A549 (cell line): ENCODE data around the gene KCNH2. TPM values are rescaled to one million over a fixed set of nuclear protein-coding genes. Genes with fewer than 3 reads are reported as not detected.

Experiments
- ATAC-seq, 2 experiments: fragments of 200-7000 bp in 1 of 2; fragments of >200 bp in 1 of 2; cut with Nextera tagmentation in 1 of 2; cut with Tn5 transposase in 1 of 2; 3 replicates each; pipeline versions ENCODE4 v1.8.0 to v1.9.1; 2018 to 2020; ENCODE audit warnings: mild to moderate bottlenecking in 1 of 2, moderate library complexity in 1 of 2
- CTCF ChIA-PET: fragments of 300-600 bp; sonication (Branson Sonifier 250); formaldehyde crosslinking; extraction: SDS; loops from one replicate; lab custom pipeline; 2021; ENCODE audit warnings: antibody characterized with exemption, inconsistent platforms; lab: Yijun Ruan, JAX
- POLR2A ChIA-PET: fragments of 350-600 bp; formaldehyde crosslinking; extraction: SDS; loops from one replicate; lab custom pipeline; 2021; ENCODE audit warnings: antibody characterized with exemption, inconsistent platforms; lab: Yijun Ruan, JAX
- DNase-seq, 2 experiments: peaks; one replicate each; pipeline versions ENCODE4 v3.0.0 to v3.0.0-alpha.2; 2011 to 2016; ENCODE audit warnings: low read depth in 1 of 2, low spot score in 1 of 2
- FAIRE-seq: peaks from 2 replicates; lab custom pipeline; 2011; peaks lifted over from hg19 to GRCh38; lab: Jason Lieb, UNC
- H3K27ac ChIP-seq, 2 experiments: fragments of >200 bp; sonication (Bioruptor Twin); formaldehyde crosslinking; 3 replicates each; pipeline ENCODE4 v1.5.1; 2016 to 2017
- H3K4me1 ChIP-seq: fragments of >200 bp; sonication (Bioruptor Twin); formaldehyde crosslinking; 3 replicates; pipeline ENCODE4 v1.6.1; 2016
- H3K4me2 ChIP-seq: fragments of >200 bp; sonication (Bioruptor Twin); formaldehyde crosslinking; 3 replicates; pipeline ENCODE4 v1.6.1; 2016
- H3K4me3 ChIP-seq: fragments of >200 bp; sonication (Bioruptor Twin); formaldehyde crosslinking; 3 replicates; pipeline ENCODE4 v1.5.1; 2016
- H3K9me3 ChIP-seq: fragments of >200 bp; sonication (Bioruptor Twin); formaldehyde crosslinking; 3 replicates; pipeline ENCODE4 v1.6.1; 2016
- CBX2 ChIP-seq: fragments of 200-600 bp; sonication (generic); IDR thresholded peaks from 2 replicates; pipeline ENCODE4 v1.6.1; 2016; ENCODE audit warnings: low read depth, mild to moderate bottlenecking, borderline replicate concordance
- EHF ChIP-seq: fragments of 250-450 bp; sonication (Bioruptor Pico); IDR thresholded peaks from 2 replicates; pipeline ENCODE4 v1.5.0; 2020; ENCODE audit warnings: mild to moderate bottlenecking
- GATA3 ChIP-seq: IDR thresholded peaks from 2 replicates; pipeline ENCODE4 v1.6.1; 2012; ENCODE audit warnings: borderline replicate concordance
- HDAC2 ChIP-seq: fragments of 200-600 bp; sonication (generic); IDR thresholded peaks from 2 replicates; pipeline ENCODE4 v1.6.1; 2016
- HEYL ChIP-seq: fragments of 250-450 bp; sonication (Bioruptor Pico); IDR thresholded peaks from 2 replicates; pipeline ENCODE4 v1.8.0; 2021; ENCODE audit warnings: mild to moderate bottlenecking, moderate library complexity
- HOXA7 ChIP-seq: fragments of 250-450 bp; sonication (Bioruptor Pico); IDR thresholded peaks from 2 replicates; pipeline ENCODE4 v1.5.0; 2020; ENCODE audit warnings: mild to moderate bottlenecking, moderate library complexity
- HOXB13 ChIP-seq: fragments of 250-450 bp; sonication (Bioruptor Pico); IDR thresholded peaks from 2 replicates; pipeline ENCODE4 v1.5.0; 2020; ENCODE audit warnings: low read depth, mild to moderate bottlenecking, moderate library complexity
- HOXB5 ChIP-seq: fragments of 250-450 bp; sonication (Bioruptor Pico); IDR thresholded peaks from 2 replicates; pipeline ENCODE4 v1.5.0; 2020; ENCODE audit warnings: mild to moderate bottlenecking, moderate library complexity
- KDM5A ChIP-seq: fragments of 200-600 bp; sonication (generic); IDR thresholded peaks from 2 replicates; pipeline ENCODE4 v1.6.1; 2016; ENCODE audit warnings: antibody characterized with exemption, mild to moderate bottlenecking
- MAFK ChIP-seq: fragments of 450-650 bp; IDR thresholded peaks from 2 replicates; pipeline ENCODE4 v1.6.1; 2014; ENCODE audit not compliant: partially characterized antibody
- MAX ChIP-seq: IDR thresholded peaks from 2 replicates; pipeline ENCODE4 v1.6.1; 2012
- NFE2L2 ChIP-seq: fragments of 150-350 bp; conservative IDR thresholded peaks from 2 replicates; pipeline ENCODE4 v1.6.1; 2014; ENCODE audit warnings: low read length
- RARB ChIP-seq: fragments of 250-450 bp; sonication (Bioruptor Pico); IDR thresholded peaks from 2 replicates; pipeline ENCODE4 v1.8.0; 2021; ENCODE audit warnings: mild to moderate bottlenecking, moderate library complexity
- USF2 ChIP-seq: fragments of 450-650 bp; IDR thresholded peaks from 2 replicates; pipeline ENCODE4 v1.6.1; 2014; ENCODE audit warnings: antibody characterized with exemption
- ZC3H11A ChIP-seq: fragments of 450-650 bp; IDR thresholded peaks from 2 replicates; pipeline ENCODE4 v1.6.1; 2014; ENCODE audit warnings: antibody characterized with exemption, mild to moderate bottlenecking
- ZFP36 ChIP-seq: fragments of 450-650 bp; IDR thresholded peaks from 2 replicates; pipeline ENCODE4 v1.6.1; 2014; ENCODE audit warnings: borderline replicate concordance; ENCODE audit not compliant: partially characterized antibody
- WGBS: methylation state at CpG from one replicate; pipeline ENCODE4 v1.1.6; 2017; ENCODE audit errors: missing lambda C conversion rate; 5-methylcytosine and 5-hydroxymethylcytosine counted together
- polyA plus RNA-seq, 4 experiments: library from polyadenylated mRNA; depleted of rRNA in 3 of 4; stranded (reverse); fragments of >200 nt; fragmentation: RNase III in 1 of 4; extraction: RNeasy Plus Mini Kit Qiagen cat#74134 plus additional on column Dnase treatment in 1 of 4; gene quantifications; 2 replicates in 3 of 4; 3 replicates in 1 of 4; pipeline ENCODE4 v1.2.3, GENCODE V29; 2011 to 2017
- TF ChIP-seq, protein P1 (sequence below): fragments of 250-450 bp; sonication (Bioruptor Pico); IDR thresholded peaks from 2 replicates; pipeline ENCODE4 v1.5.0; 2020; ENCODE audit warnings: low read depth, mild to moderate bottlenecking, moderate library complexity
- TF ChIP-seq, protein P2 (sequence below): fragments of 150-350 bp; IDR thresholded peaks from 2 replicates; pipeline ENCODE4 v1.6.1; 2014; ENCODE audit warnings: low read depth, mild to moderate bottlenecking, low read length
- TF ChIP-seq, protein P3 (sequence below): fragments of 200-600 bp; sonication (generic); IDR thresholded peaks from 2 replicates; pipeline ENCODE4 v1.6.1; 2016; ENCODE audit warnings: antibody characterized with exemption, mild to moderate bottlenecking, moderate library complexity
- TF ChIP-seq, protein P4 (sequence below): fragments of >200 bp; sonication (Bioruptor Twin); formaldehyde crosslinking; IDR thresholded peaks from 2 replicates; pipeline ENCODE4 v1.6.1; 2016

KCNH2 gene
- polyA plus RNA-seq, 2 of the 4 experiments (the other 2 are of a cell fraction): 0.26 to 0.41 TPM

DNA sequence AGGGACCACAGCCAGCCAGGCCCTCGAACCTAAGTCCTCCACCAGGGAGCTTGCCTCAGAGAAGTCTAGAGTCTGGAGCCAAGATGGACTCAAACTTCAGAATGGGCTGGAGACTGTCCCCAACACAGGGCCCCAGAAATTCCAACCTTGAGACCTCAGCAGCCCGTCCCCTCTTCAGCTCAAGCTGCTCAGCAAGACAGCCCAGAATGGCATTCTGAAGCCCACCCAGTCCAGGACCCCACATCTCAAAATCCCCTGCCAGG is 15.9 kb downstream of the KCNH2 start:
- DNase-seq: no peak
- ChIA-PET CTCF (interaction anchor here (0.6 to 5.9 kb wide), 28 partner anchors 9 to 1823 kb away, joined by 3 to 95 read pairs (median 12); partner anchors contain the start of genes ATG9B and NOS3), POLR2A (no interaction called here)
- Histone ChIP-seq H3K9me3 (no peaks in the 10 kb centered on the region), H3K4me1 (no peaks in the 10 kb centered on the region), H3K27ac (no peak overlapping the region), H3K4me3 (no peak overlapping the region), H3K4me2 (no peak overlapping the region)
- no CpG with 5 or more reads among the region's 2 CpGs for WGBS
- FAIRE-seq: no peak
- no peak for ATAC-seq
- no peak for TF ChIP-seq RARB
- no peak for TF ChIP-seq EHF (CRISPR knock-in tag)
- TF ChIP-seq MAFK: no peak
- TF ChIP-seq, protein P1, sequence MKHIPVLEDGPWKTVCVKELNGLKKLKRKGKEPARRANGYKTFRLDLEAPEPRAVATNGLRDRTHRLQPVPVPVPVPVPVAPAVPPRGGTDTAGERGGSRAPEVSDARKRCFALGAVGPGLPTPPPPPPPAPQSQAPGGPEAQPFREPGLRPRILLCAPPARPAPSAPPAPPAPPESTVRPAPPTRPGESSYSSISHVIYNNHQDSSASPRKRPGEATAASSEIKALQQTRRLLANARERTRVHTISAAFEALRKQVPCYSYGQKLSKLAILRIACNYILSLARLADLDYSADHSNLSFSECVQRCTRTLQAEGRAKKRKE (CRISPR knock-in tag): no peak
- TF ChIP-seq USF2: no peak
- no peak for TF ChIP-seq HOXB5 (CRISPR knock-in tag)
- no peak for TF ChIP-seq ZC3H11A
- TF ChIP-seq, protein P2, sequence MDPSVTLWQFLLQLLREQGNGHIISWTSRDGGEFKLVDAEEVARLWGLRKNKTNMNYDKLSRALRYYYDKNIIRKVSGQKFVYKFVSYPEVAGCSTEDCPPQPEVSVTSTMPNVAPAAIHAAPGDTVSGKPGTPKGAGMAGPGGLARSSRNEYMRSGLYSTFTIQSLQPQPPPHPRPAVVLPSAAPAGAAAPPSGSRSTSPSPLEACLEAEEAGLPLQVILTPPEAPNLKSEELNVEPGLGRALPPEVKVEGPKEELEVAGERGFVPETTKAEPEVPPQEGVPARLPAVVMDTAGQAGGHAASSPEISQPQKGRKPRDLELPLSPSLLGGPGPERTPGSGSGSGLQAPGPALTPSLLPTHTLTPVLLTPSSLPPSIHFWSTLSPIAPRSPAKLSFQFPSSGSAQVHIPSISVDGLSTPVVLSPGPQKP: no peak
- no peak for TF ChIP-seq HDAC2
- TF ChIP-seq MAX: no peak
- no peak for TF ChIP-seq GATA3
- TF ChIP-seq NFE2L2: no peak
- no peak for TF ChIP-seq CBX2
- TF ChIP-seq HEYL: no peak
- TF ChIP-seq ZFP36: no peak
- TF ChIP-seq KDM5A: no peak
- TF ChIP-seq, protein P3, sequence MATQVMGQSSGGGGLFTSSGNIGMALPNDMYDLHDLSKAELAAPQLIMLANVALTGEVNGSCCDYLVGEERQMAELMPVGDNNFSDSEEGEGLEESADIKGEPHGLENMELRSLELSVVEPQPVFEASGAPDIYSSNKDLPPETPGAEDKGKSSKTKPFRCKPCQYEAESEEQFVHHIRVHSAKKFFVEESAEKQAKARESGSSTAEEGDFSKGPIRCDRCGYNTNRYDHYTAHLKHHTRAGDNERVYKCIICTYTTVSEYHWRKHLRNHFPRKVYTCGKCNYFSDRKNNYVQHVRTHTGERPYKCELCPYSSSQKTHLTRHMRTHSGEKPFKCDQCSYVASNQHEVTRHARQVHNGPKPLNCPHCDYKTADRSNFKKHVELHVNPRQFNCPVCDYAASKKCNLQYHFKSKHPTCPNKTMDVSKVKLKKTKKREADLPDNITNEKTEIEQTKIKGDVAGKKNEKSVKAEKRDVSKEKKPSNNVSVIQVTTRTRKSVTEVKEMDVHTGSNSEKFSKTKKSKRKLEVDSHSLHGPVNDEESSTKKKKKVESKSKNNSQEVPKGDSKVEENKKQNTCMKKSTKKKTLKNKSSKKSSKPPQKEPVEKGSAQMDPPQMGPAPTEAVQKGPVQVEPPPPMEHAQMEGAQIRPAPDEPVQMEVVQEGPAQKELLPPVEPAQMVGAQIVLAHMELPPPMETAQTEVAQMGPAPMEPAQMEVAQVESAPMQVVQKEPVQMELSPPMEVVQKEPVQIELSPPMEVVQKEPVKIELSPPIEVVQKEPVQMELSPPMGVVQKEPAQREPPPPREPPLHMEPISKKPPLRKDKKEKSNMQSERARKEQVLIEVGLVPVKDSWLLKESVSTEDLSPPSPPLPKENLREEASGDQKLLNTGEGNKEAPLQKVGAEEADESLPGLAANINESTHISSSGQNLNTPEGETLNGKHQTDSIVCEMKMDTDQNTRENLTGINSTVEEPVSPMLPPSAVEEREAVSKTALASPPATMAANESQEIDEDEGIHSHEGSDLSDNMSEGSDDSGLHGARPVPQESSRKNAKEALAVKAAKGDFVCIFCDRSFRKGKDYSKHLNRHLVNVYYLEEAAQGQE: no peak

GRCh38 chr7:150961510-150962289 is 16.4 kb downstream of the KCNH2 start:
- Histone ChIP-seq H3K4me1 (no peaks in the 10 kb centered on the region), H3K9me3 (no peaks in the 10 kb centered on the region), H3K4me3 (no peak overlapping the region), H3K27ac (no peak overlapping the region), H3K4me2 (no peak overlapping the region)
- FAIRE-seq: no peak
- TF ChIP-seq HOXA7 (CRISPR knock-in tag) (no peak), ZC3H11A (no peak), HOXB13 (no peak), MAX (no peak)
- TF ChIP-seq, protein P3: no peak
- TF ChIP-seq, protein P4, sequence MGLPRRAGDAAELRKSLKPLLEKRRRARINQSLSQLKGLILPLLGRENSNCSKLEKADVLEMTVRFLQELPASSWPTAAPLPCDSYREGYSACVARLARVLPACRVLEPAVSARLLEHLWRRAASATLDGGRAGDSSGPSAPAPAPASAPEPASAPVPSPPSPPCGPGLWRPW: no peak
- TF ChIP-seq, protein P2: no peak
- DNase-seq: no peak
- 65% methylated on average over 13 of the region's 17 CpGs for WGBS
- CTCF ChIA-PET: interaction anchor here (1.2 to 5.9 kb wide), 22 partner anchors 8 to 163 kb away, joined by 3 to 95 read pairs (median 14); partner anchors contain the start of genes ATG9B and NOS3
- POLR2A ChIA-PET: no interaction called here
- ATAC-seq: no peak
